IPS DF 4.7 (cell line): ENCODE results near the gene MC1R.

Experiments
- DNase-seq: peaks from one replicate; pipeline ENCODE4 v3.0.0-alpha.2; 2013; ENCODE audit warnings: low spot score; ENCODE audit errors: extremely low read depth

The MC1R gene

GRCh38 chr16:89895482-89896250 lies 23.0 kb upstream of the MC1R start:
- DNase-seq, result no peak

GRCh38 chr16:89897204-89897603 lies 21.5 kb upstream of the MC1R start:
- DNase-seq, result no peak

GRCh38 chr16:89898201-89898967 lies 20.3 kb upstream of the MC1R start:
- DNase-seq, result no peak

- DNase-seq, result no peak
Measured at GRCh38 chr16:89899879-89900481, 18.7 kb upstream of the MC1R start.

GRCh38 chr16:89900885-89901284 lies 17.8 kb upstream of the MC1R start:
- no peak for DNase-seq

- no peak for DNase-seq
Measured at GRCh38 chr16:89902980-89903379, 15.7 kb upstream of the MC1R start.

GRCh38 chr16:89903908-89904515 lies 14.7 kb upstream of the MC1R start:
- no peak for DNase-seq

GRCh38 chr16:89904606-89905510 lies 13.8 kb upstream of the MC1R start:
- DNase-seq, result no peak

GRCh38 chr16:89905511-89906139 lies 13.0 kb upstream of the MC1R start:
- no peak for DNase-seq

GRCh38 chr16:89906140-89907025 lies 12.3 kb upstream of the MC1R start:
- DNase-seq, result no peak

GRCh38 chr16:89907055-89907814 lies 11.4 kb upstream of the MC1R start:
- no peak for DNase-seq

- no peak for DNase-seq
Measured at GRCh38 chr16:89908236-89908635, 10.4 kb upstream of the MC1R start.

GRCh38 chr16:89909777-89910716 lies 8.6 kb upstream of the MC1R start:
- no peak for DNase-seq

- no peak for DNase-seq
Measured at GRCh38 chr16:89910717-89911354, 7.8 kb upstream of the MC1R start.

GRCh38 chr16:89911375-89911774 lies 7.3 kb upstream of the MC1R start:
- DNase-seq, result no peak

GRCh38 chr16:89912143-89912542 lies 6.5 kb upstream of the MC1R start:
- DNase-seq, result no peak

- DNase-seq, result no peak
Measured at GRCh38 chr16:89912627-89913026, 6.0 kb upstream of the MC1R start.
